Measurements from ENCODE around the gene GAS2. TPM values are rescaled to one million over a fixed set of nuclear protein-coding genes. Genes with fewer than 3 reads are reported as not detected.

GAS2 gene
- total RNA-seq, 2 donors from 2014 or later, result 13.2 to 24.6 TPM

GRCh38 chr11:22733475-22734248, 67.3 kb downstream of the GAS2 start:
- TF ChIP-seq, protein P1, sequence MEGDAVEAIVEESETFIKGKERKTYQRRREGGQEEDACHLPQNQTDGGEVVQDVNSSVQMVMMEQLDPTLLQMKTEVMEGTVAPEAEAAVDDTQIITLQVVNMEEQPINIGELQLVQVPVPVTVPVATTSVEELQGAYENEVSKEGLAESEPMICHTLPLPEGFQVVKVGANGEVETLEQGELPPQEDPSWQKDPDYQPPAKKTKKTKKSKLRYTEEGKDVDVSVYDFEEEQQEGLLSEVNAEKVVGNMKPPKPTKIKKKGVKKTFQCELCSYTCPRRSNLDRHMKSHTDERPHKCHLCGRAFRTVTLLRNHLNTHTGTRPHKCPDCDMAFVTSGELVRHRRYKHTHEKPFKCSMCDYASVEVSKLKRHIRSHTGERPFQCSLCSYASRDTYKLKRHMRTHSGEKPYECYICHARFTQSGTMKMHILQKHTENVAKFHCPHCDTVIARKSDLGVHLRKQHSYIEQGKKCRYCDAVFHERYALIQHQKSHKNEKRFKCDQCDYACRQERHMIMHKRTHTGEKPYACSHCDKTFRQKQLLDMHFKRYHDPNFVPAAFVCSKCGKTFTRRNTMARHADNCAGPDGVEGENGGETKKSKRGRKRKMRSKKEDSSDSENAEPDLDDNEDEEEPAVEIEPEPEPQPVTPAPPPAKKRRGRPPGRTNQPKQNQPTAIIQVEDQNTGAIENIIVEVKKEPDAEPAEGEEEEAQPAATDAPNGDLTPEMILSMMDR (IDR thresholded peaks at IDR 0.05), result no peak
- TF ChIP-seq POLR2A (IDR thresholded peaks at IDR 0.05), result no peak
- Histone ChIP-seq H3K27me3 (no peaks in the 10 kb centered on the region), H3K4me3 (no peak overlapping the region), H3K27ac (no peak overlapping the region), H3K9me3 (no peaks in the 10 kb centered on the region), H3K4me1 (no peaks in the 10 kb centered on the region), H3K36me3 (replicated peaks in 1 of 2; ENCODE audit: insufficient read depth in 1 of 2, low read depth in 2 of 2) (no peaks in the 10 kb centered on the region)
- DNase-seq (no peak), ATAC-seq (no peak)
- intact Hi-C loops (cut with DNase I), result no loop called here
- 84 to 85% methylated on average over 1 of the region's 1 CpG for WGBS, 2 donors

GRCh38 chr11:22734628-22735345, 68.4 kb downstream of the GAS2 start:
- no peak for TF ChIP-seq POLR2A (IDR thresholded peaks at IDR 0.05)
- TF ChIP-seq, protein P1 (IDR thresholded peaks at IDR 0.05), result no peak
- H3K4me1 ChIP-seq, result no peaks in the 10 kb centered on the region
- H3K4me3 ChIP-seq, result no peak overlapping the region
- ATAC-seq (no peak), DNase-seq (no peak)
- no peak overlapping the region for H3K27ac ChIP-seq
- no peaks in the 10 kb centered on the region for H3K9me3 ChIP-seq
- intact Hi-C loops (cut with DNase I), result no loop called here
- WGBS, 2 donors, result 80 to 88% methylated on average over 2 of the region's 2 CpGs
- no peaks in the 10 kb centered on the region for H3K27me3 ChIP-seq
- H3K36me3 ChIP-seq (replicated peaks in 1 of 2; ENCODE audit: insufficient read depth in 1 of 2, low read depth in 2 of 2), result no peaks in the 10 kb centered on the region

DNA sequence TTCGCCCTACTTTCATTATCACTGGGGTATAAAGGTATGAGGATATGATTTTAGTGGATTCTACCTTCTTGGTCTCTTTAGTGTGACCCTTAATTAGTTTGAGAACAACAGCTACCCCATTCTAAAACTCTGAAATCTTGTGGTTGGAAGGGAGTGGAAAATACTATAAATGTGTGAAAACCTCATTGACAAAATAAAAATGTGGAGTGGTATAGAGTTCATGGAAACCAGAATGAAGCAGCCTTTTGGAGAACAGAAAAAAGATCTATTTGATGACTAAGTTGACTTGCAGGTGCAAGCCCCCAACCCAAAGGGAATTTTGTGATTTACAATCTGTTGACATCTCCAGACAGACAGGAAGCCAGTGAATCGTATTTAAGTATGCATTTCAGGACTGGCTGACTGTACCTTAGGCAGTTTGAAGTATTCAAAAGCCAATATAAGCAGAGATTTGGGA, 75.8 kb downstream of the GAS2 start:
- no peak for ATAC-seq

DNA sequence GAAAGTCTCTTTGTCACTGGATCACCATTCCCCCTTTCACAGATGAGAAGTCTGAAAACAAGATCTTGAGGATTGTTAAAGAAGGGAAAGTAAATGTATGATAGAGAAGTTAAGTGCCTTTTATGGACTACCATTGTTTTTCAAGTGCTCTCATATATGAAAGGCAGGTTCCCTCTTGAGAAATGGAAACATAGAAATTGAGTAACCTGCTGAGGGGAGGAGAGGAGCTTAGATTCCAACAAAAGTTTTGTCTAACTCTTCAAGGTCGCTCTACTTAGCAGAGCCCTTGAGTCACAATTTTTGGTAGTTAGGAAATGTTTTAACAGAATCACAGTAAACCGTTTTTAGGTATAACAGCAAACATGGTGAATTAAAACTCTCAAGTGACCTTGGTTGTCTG, 83.1 kb downstream of the GAS2 start:
- 76 to 78% methylated on average over 2 of the region's 2 CpGs for WGBS, 2 donors
- intact Hi-C loops (cut with DNase I), result no loop called here
- Histone ChIP-seq H3K36me3 (replicated peaks in 1 of 2; ENCODE audit: insufficient read depth in 1 of 2, low read depth in 2 of 2) (no peaks in the 10 kb centered on the region), H3K27me3 (no peaks in the 10 kb centered on the region), H3K4me3 (no peak overlapping the region), H3K27ac (no peak overlapping the region), H3K4me1 (no peaks in the 10 kb centered on the region), H3K9me3 (no peaks in the 10 kb centered on the region)
- no peak for DNase-seq
- ATAC-seq, result no peak
- TF ChIP-seq, protein P1 (IDR thresholded peaks at IDR 0.05), result no peak
- TF ChIP-seq POLR2A (IDR thresholded peaks at IDR 0.05), result no peak

More for the DNA sequence above, 75.8 kb downstream of the GAS2 start:
- Histone ChIP-seq H3K4me3 (no peak overlapping the region), H3K27me3 (no peaks in the 10 kb centered on the region), H3K4me1 (no peaks in the 10 kb centered on the region), H3K9me3 (no peaks in the 10 kb centered on the region), H3K36me3 (replicated peaks in 1 of 2; ENCODE audit: insufficient read depth in 1 of 2, low read depth in 2 of 2) (no peaks in the 10 kb centered on the region), H3K27ac (no peak overlapping the region)
- WGBS, 2 donors, result 78 to 83% methylated on average over 2 of the region's 2 CpGs
- intact Hi-C loops (cut with DNase I), result no loop called here
- no peak for DNase-seq
- no peak for TF ChIP-seq POLR2A (IDR thresholded peaks at IDR 0.05)
- TF ChIP-seq, protein P1 (IDR thresholded peaks at IDR 0.05), result no peak

Data from body of pancreas (tissue), 4 donors.